Brain microvascular endothelial cell (primary cell): Measurements from ENCODE around the gene LAPTM4A.
"Not testable (repeated sequence)": the region's sequence is repeated elsewhere in the genome, so short reads cannot be mapped to it uniquely, and the experiment has no call there.

ENCODE experiments used
- DNase-seq: peaks from one replicate; pipeline ENCODE4 v3.0.0-alpha.2; 2020
- H3K27ac ChIP-seq: fragments of 250-450 bp; sonication (Bioruptor Pico); 2 replicates; pipeline ENCODE4 v1.5.1; 2020; ENCODE audit warnings: mild to moderate bottlenecking, moderate library complexity
- H3K27me3 ChIP-seq: fragments of 250-450 bp; sonication (Bioruptor Pico); replicated peaks from 2 replicates; pipeline ENCODE4 v1.5.1; 2020; ENCODE audit warnings: mild to moderate bottlenecking
- H3K36me3 ChIP-seq: fragments of 250-450 bp; sonication (Bioruptor Pico); replicated peaks from 2 replicates; pipeline ENCODE4 v1.5.1; 2020; ENCODE audit warnings: mild to moderate bottlenecking
- H3K4me3 ChIP-seq: 2 replicates; pipeline ENCODE4 v1.5.1; 2011; ENCODE audit warnings: low read depth, mild to moderate bottlenecking, control low read depth, low read length, moderate library complexity
- CTCF ChIP-seq: IDR thresholded peaks from 2 replicates; pipeline ENCODE4 v1.5.1; 2011; ENCODE audit warnings: low read depth, mild to moderate bottlenecking, moderate library complexity, low read length, control low read depth, inconsistent platforms; ENCODE audit errors: missing control alignments
- in situ Hi-C: cut with HindIII; loops from 2 replicates; pipeline ENCODE4 v1.10.0; 2017; ENCODE audit warnings: low sequenced_read_pairs, low pct_ligation_motif_present

LAPTM4A gene

DNA sequence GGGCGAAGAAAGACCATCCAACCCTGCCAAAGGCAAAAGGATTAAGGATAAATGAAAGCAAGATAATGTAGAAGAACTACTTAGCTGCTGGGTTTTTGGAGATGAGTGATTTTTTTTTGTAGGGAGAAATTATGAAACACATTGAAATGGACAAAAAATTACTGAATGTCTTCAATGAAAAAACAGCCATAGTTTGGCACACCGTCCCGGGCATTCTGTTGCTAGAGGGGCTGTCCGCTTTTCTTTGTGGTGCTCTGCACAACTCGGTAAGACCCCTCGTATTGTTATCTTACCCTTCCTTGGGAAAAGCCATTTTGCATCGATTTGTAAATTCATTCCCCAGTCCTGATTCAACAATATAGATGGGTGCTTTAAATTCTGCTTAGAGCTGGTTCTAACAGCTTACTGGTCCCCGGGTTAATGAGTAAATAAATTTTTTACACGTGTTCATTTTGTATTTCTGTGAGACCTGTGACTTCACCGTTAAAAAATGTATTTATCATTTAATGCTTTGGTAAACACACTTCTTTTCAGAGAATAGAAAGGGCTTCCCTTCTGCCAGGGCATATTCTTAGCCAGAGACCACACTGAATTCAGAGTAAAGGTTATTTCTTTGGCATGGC lies 912 bp upstream of the LAPTM4A start:
- H3K4me3 ChIP-seq: peak overlapping the region; percentile 97
- H3K27ac ChIP-seq: peak overlapping the region; percentile 100
- no peak for DNase-seq
- in situ Hi-C loops: no loop called here
- no peaks in the 10 kb centered on the region for H3K36me3 ChIP-seq
- no peak for TF ChIP-seq CTCF
- H3K27me3 ChIP-seq: no peaks in the 10 kb centered on the region

GRCh38 chr2:20050646-20051531 lies 539 bp downstream of the LAPTM4A start:
- Histone ChIP-seq H3K27ac (peak overlapping the region; percentile 100), H3K27me3 (no peaks in the 10 kb centered on the region), H3K36me3 (no peaks in the 10 kb centered on the region), H3K4me3 (peak overlapping the region; percentile 97)
- peak; percentile 40 for TF ChIP-seq CTCF
- in situ Hi-C loops: no loop called here
- DNase-seq: no peak

GRCh38 chr2:20050104-20050645 lies 1.3 kb downstream of the LAPTM4A start:
- Histone ChIP-seq H3K36me3 (no peaks in the 10 kb centered on the region), H3K27me3 (no peaks in the 10 kb centered on the region), H3K4me3 (peak overlapping the region; percentile 97), H3K27ac (peak overlapping the region; percentile 100)
- DNase-seq: no peak
- TF ChIP-seq CTCF: no peak
- in situ Hi-C loops: no loop called here

GRCh38 chr2:20049637-20050036 lies 1.8 kb downstream of the LAPTM4A start:
- in situ Hi-C loops: no loop called here
- no peak for DNase-seq
- Histone ChIP-seq H3K27ac (peak overlapping the region; percentile 100), H3K27me3 (no peaks in the 10 kb centered on the region), H3K36me3 (no peaks in the 10 kb centered on the region), H3K4me3 (peak overlapping the region; percentile 97)
- TF ChIP-seq CTCF: no peak

DNA sequence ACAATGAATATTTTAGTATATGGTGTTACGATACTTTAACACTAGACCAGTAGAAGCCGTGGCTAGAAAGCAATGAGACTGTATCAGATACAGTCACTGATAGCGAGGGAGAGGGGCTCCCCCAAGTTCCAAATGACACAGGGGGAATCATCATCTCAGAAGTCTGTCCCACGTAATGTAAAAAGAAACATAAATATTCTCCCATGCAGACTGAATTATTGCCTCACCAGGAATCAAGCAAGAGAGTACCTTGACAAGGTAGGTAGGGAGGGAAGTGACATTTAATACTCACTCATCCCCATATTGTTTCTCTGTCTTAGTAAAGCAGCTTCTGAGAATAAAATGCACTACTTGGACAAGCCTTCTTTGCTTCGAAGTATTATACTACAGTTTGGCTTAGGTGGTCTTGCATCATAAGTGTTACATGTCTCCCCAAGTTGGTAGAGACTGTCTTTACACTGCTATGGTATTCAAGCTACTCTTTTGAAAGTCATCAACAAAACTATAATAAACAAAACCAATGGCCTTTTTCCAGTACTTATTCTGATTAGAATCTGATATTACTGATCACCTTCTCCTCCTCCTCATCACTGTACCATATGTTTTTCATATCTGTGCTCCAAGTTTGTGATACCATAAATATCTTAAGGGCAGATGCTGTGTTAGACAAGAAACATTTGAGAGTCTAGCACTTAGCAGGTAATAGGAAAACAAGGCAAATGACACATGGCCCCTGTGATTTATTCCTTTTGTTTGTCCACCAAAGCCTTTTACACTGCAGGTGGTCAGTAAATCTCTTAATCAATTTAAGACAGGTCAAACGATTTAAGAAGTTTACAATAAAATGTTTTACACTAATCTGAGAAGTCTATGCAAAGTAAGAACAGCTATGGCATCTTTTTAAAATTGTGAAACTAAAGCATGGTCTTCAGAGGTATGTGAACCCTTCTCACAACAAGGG lies 2.7 kb downstream of the LAPTM4A start:
- TF ChIP-seq CTCF: no peak
- in situ Hi-C loops: no loop called here
- DNase-seq: no peak
- Histone ChIP-seq H3K36me3 (no peaks in the 10 kb centered on the region), H3K4me3 (peak overlapping the region; percentile 97), H3K27me3 (no peaks in the 10 kb centered on the region), H3K27ac (peak overlapping the region; percentile 100)

- DNase-seq, H3K27ac ChIP-seq, H3K36me3 ChIP-seq, H3K27me3 ChIP-seq, in situ Hi-C loops, H3K4me3 ChIP-seq: not testable (repeated sequence)
Observed at GRCh38 chr2:20045712-20046292, 5.6 kb downstream of the LAPTM4A start.
